Renal pelvis (tissue), 4 donors: Measurements from ENCODE around the gene DIDO1. TPM values are rescaled to one million over a fixed set of nuclear protein-coding genes. Genes with fewer than 3 reads are reported as not detected.
A peak's percentile ranks its signal among the peaks of the same experiment; 100 is the strongest.
"Not testable (repeated sequence)": the region's sequence is repeated elsewhere in the genome, so short reads cannot be mapped to it uniquely, and the experiment has no call there.

Experiments
- DNase-seq: peaks from one replicate; pipeline ENCODE4 v3.0.0-alpha.2; 2013
- polyA plus RNA-seq, 3 donors: library from polyadenylated mRNA; unstranded; fragments of 120-200 nt; gene quantifications; one replicate each; pipeline ENCODE4 v1.2.1, GENCODE V29; 2013; ENCODE audit not compliant: insufficient read length in 3 of 3

The DIDO1 gene
- polyA plus RNA-seq, 3 donors = 61.7 to 68.5 (median 64.8) TPM

DNA sequence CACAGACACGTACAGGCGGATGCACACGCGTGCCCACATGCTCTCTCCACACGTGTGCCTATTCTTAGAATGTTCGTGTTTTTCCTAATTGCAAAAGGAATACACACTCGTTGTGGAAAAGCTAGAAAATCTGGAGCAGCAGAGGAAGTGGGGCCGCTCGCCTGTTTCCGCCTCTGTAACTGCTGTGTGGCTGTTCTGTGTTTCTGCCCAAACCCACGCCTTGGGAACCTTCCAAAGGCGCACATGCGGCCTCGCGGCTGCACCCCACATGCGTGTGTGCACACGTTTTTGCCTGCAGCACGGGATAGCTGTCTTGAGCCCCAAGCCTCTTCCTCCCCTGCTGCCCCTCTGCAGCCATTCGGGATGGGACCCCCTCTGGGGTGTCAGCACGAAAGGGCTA lies 38.4 kb upstream of the DIDO1 start:
- no peak for DNase-seq

GRCh38 chr20:62963614-62964397 lies 37.5 kb upstream of the DIDO1 start:
- no peak for DNase-seq

GRCh38 chr20:62962891-62963613 lies 36.7 kb upstream of the DIDO1 start:
- no peak for DNase-seq

DNA sequence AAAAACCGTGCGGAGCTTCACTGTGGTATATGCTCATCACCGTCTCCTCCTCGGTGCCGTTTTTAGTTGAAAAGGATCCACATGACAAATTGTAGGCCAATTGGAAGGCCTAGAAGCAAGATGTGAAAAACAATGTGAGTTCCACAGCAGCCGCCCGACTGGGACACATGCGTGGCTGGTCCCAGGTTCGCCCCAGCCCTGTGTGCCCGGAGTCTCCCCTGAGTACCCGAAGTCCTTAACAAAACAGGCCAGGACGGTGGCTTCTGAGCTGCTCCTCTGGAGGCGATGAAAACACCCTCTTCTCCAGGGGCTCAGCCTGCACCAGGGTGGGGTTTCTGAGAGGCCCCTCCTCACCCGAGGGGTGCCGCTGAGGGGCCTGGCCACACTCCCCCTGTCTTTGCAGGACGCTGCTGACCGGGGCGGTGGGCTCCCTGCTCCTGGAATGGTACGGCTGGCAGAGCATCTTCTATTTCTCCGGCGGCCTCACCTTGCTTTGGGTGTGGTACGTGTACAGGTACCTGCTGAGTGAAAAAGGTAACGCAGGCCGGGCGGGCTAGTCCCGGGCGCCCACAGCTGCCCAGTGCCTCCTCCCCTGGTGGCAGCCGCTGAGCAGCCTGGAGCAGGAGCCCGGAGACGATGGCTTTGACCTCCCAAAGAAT lies 36.0 kb upstream of the DIDO1 start:
- no peak for DNase-seq

GRCh38 chr20:62961799-62962198 lies 35.5 kb upstream of the DIDO1 start:
- DNase-seq = no peak

DNA sequence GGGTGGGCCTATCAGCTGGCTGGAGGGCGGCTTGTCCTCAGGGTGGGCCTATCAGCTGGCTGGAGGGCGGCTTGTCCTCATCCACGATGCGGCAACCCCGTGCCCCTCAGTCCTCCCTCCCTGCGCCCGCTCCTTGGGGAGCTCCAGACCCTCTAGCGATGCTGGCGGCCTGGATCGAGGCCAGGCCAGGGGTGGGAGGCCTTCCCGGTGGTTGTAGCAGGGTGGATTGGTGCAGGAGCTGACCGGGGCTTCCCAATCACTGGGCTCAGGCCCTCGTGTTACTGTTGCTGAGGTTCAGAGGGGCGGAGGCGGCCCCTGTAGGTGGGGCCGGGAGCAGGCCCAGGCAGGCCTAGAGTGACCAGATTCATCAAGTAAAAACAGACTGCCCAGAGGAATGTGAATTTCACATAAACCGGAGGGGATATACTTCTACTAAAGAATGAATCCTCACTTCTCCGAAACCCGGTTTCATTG lies 35.0 kb upstream of the DIDO1 start:
- no peak for DNase-seq

GRCh38 chr20:62960446-62961309 lies 34.4 kb upstream of the DIDO1 start:
- DNase-seq = not testable (repeated sequence)

DNA sequence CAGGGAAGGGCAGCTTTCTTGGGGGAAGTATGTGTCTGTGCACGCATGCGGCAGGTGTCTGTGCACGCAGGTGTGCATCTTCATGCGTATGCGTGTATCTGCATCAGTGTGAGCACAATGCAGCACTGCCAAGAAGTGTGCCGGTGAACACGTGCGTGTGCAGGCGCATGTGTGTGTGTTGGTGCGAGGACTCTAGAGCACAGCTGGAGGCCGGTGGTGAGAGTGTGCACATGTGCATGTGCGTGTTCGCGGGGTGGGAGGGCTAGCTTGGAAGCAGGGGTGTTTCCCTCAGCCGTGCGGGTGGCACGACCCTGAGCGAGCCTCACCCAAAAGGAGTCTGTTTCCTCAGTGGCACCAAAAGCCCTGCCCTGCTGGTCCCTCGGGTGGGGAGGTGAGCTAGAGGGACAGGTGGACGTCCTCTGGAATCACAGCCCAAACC lies 33.7 kb upstream of the DIDO1 start:
- DNase-seq = no peak

- no peak for DNase-seq
Measured at GRCh38 chr20:62959101-62959971, 33.0 kb upstream of the DIDO1 start.

- DNase-seq = no peak
Measured at GRCh38 chr20:62958388-62959100, 32.2 kb upstream of the DIDO1 start.

DNA sequence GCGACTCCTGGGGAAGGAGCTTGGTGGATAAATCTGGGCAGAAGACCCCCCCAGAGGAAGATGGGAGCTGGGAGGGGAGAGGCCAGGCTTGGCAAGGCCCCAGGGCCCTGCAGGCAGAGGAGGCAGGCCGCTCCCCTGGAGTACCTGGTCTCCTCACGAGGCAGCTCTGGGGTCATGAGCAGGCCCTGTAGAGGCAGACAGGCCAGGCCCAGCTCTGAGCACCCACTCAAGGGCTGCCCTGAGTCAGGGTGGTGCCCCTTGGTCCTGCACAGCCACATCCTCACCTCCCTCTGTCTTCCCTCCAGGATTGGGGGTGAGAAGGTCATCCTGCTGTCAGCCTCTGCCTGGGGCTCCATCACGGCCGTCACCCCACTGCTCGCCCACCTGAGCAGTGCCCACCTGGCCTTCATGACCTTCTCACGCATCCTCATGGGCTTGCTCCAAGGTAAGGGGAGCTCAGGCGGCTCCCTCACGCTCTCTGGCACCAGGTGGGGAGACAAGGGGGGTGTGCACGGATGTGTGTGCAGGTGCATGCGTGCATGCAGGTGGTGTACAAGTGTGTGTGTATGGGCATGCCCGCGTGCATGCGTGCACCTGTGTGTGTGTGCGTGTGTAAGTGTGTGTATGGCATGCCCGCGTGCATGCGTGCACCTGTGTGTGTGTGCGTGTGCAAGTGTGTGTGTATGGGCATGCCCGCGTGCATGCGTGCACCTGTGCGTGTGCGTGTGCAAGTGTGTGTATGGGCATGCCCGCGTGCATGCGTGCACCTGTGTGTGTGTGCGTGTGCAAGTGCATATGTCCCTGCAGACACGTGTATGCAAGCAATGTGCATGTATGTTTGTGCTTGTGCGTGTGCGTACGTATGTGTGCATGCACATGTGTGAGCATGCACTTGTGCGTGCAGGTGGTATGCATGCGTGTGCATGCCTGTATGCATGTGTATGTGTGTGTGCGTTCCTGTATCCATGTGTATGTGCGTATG lies 31.1 kb upstream of the DIDO1 start:
- DNase-seq = no peak

DNA sequence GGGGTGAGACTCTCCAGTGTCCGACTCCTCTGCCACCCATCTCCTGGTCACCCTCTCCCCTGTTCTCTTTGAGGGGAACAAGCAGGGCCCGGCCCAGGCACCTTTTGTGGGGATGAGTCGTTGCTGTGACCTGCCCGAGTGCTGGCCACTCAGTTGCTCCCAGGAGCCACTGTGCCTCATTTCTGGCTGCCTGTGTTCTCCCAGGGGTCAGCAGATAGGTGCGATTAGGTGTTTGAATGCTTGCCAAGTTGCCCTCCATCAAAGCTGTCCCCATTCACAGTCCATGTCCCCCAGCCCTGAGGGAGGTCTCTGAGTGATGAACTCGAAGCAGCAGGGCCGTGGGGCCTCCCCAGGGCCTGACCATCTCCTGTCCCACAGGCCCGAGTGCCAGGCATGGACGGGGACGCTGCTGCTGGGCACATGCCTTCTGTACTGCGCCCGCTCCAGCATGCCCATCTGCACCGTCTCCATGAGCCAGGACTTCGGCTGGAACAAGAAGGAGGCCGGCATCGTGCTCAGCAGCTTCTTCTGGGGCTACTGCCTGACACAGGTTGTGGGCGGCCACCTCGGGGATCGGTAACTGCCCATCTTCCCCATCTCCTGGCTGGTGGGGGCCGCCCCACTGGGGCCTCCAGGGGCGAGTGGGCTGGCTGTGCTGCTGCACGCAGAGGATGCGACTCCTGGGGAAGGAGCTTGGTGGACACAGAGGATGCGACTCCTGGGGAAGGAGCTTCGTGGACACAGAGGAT lies 30.3 kb upstream of the DIDO1 start:
- DNase-seq = no peak

GRCh38 chr20:62955519-62956386 lies 29.4 kb upstream of the DIDO1 start:
- no peak for DNase-seq

- peak; percentile 74 for DNase-seq
Measured at GRCh38 chr20:62953839-62954703, 27.8 kb upstream of the DIDO1 start.

DNA sequence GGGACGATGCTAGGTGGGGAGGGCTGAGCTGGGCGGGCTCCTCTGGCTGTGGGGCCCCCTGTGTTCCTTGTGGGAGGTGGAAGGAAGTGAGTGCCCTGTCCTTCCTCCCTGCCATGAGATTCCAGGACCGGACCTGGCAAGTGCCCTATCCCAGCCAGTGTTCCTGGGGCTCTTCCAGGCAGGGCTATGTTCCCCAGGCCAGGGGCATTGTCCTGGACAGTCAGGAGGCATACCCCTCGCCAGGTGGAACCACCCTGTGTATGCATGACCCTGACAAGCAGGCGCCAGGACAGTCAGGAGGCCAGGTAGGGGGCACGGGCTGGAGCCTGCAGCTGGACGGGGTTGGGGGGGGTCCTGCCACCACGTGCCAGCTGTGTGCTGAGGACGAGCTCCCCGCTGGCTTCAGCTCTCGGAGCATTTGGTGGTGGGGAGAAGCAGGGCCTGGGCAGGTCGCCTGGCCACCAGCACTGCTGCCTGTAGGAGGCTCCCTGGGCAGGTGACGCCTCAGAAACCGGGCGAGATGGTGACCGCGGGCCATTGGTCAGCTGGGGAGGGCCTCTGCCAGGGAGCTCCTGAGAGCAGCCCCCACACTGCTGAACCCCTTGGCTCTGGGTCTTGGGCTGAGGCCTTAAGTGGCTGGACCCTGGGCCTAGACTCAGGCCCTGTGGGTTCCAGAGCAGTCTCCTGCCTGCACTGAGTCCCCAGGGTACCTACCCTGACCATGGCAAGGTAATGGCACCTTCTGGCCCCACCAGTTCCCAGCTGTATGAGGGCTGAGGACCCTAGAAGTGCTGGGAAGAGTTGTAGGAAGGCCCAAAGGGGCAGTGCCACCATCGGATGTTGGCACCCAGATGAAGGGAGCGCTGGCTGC lies 26.9 kb upstream of the DIDO1 start:
- no peak for DNase-seq
